ENCODE results near the gene PPP3CA. TPM values are rescaled to one million over a fixed set of nuclear protein-coding genes. Genes with fewer than 3 reads are reported as not detected.

PPP3CA gene
- total RNA-seq, 1 experiment from 2014 or later, result 31.0 TPM

- H3K27ac ChIP-seq (ENCODE audit: low read length), result no peak overlapping the region
- H3K36me3 ChIP-seq (ENCODE audit: control insufficient read depth, insufficient read depth, low read length), result no peaks in the 10 kb centered on the region
- POLR2A ChIA-PET, result no interaction called here
- H3K4me1 ChIP-seq (ENCODE audit: control insufficient read depth, insufficient read depth, low read length), result no peaks in the 10 kb centered on the region
- DNase-seq (ENCODE audit: low read depth, low spot score) (no peak), ATAC-seq (no peak)
- intact Hi-C loops (cut with micrococcal nuclease; ENCODE audit: unreplicated experiment) (no loop called here), in situ Hi-C loops (cut with HindIII; ENCODE audit: low pct_unique_long_range_greater_than_20kb, low sequenced_read_pairs) (no loop called here)
- TF ChIP-seq SIN3A (IDR thresholded peaks at IDR 0.05; ENCODE audit: borderline replicate concordance, insufficient read depth, low read depth, low read length), result no peak
- TF ChIP-seq POLR2AphosphoS5 (IDR thresholded peaks at IDR 0.05; ENCODE audit: low read depth, low read length), result no peak
- no peak for TF ChIP-seq TCF7L2 (IDR thresholded peaks at IDR 0.05; ENCODE audit: low read depth, low read length)
- no peak for TF ChIP-seq REST (IDR thresholded peaks at IDR 0.05; ENCODE audit: insufficient read depth in 1 of 2, low read depth in 2 of 2, low read length in 1 of 2)
- TF ChIP-seq CTCF (IDR thresholded peaks at IDR 0.05), result no peak
- no peaks in the 10 kb centered on the region for H3K27me3 ChIP-seq (ENCODE audit: control insufficient read depth, insufficient read depth, low read length)
- no peak overlapping the region for H3K4me3 ChIP-seq (ENCODE audit: low read depth in 2 of 2, low read length in 2 of 2)
- BruUV-seq (replicated peaks), result no TSS peak
- CTCF ChIA-PET, result no interaction called here
- no peaks in the 10 kb centered on the region for H3K9me3 ChIP-seq (ENCODE audit: control insufficient read depth, insufficient read depth, low read depth, low read length)
These were observed 363.9 kb downstream of the PPP3CA start for GRCh38 chr4:100983426-100983825.

- DNase-seq (ENCODE audit: low read depth, low spot score) (no peak), ATAC-seq (no peak)
- in situ Hi-C loops (cut with HindIII; ENCODE audit: low pct_unique_long_range_greater_than_20kb, low sequenced_read_pairs) (no loop called here), intact Hi-C loops (cut with micrococcal nuclease; ENCODE audit: unreplicated experiment) (no loop called here)
- TF ChIP-seq CTCF (IDR thresholded peaks at IDR 0.05) (no peak), TCF7L2 (IDR thresholded peaks at IDR 0.05; ENCODE audit: low read depth, low read length) (no peak), SIN3A (IDR thresholded peaks at IDR 0.05; ENCODE audit: borderline replicate concordance, insufficient read depth, low read depth, low read length) (no peak), POLR2AphosphoS5 (IDR thresholded peaks at IDR 0.05; ENCODE audit: low read depth, low read length) (no peak), REST (IDR thresholded peaks at IDR 0.05; ENCODE audit: insufficient read depth in 1 of 2, low read depth in 2 of 2, low read length in 1 of 2) (no peak)
- ChIA-PET CTCF (no interaction called here), POLR2A (no interaction called here)
- H3K27ac ChIP-seq (ENCODE audit: low read length), result no peak overlapping the region
- H3K4me1 ChIP-seq (ENCODE audit: control insufficient read depth, insufficient read depth, low read length), result no peaks in the 10 kb centered on the region
- H3K9me3 ChIP-seq (ENCODE audit: control insufficient read depth, insufficient read depth, low read depth, low read length), result no peaks in the 10 kb centered on the region
- no peaks in the 10 kb centered on the region for H3K27me3 ChIP-seq (ENCODE audit: control insufficient read depth, insufficient read depth, low read length)
- H3K4me3 ChIP-seq (ENCODE audit: low read depth in 2 of 2, low read length in 2 of 2), result no peak overlapping the region
- no TSS peak for BruUV-seq (replicated peaks)
- H3K36me3 ChIP-seq (ENCODE audit: control insufficient read depth, insufficient read depth, low read length), result no peaks in the 10 kb centered on the region
These were observed 365.0 kb downstream of the PPP3CA start for GRCh38 chr4:100982345-100982744.
